GM21723 (cell line): ENCODE results near the gene ZDHHC6.
A peak's percentile ranks its signal among the peaks of the same experiment; 100 is the strongest.
"Not testable (repeated sequence)": the region's sequence is repeated elsewhere in the genome, so short reads cannot be mapped to it uniquely, and the experiment has no call there.

Experiments used
- ATAC-seq: cut with Tn5 transposase; IDR thresholded peaks from one replicate; pipeline ENCODE4 v1.9.1; 2021; ENCODE audit warnings: mild to moderate bottlenecking, moderate library complexity; ENCODE audit not compliant: unreplicated experiment

Gene ZDHHC6, protein sequence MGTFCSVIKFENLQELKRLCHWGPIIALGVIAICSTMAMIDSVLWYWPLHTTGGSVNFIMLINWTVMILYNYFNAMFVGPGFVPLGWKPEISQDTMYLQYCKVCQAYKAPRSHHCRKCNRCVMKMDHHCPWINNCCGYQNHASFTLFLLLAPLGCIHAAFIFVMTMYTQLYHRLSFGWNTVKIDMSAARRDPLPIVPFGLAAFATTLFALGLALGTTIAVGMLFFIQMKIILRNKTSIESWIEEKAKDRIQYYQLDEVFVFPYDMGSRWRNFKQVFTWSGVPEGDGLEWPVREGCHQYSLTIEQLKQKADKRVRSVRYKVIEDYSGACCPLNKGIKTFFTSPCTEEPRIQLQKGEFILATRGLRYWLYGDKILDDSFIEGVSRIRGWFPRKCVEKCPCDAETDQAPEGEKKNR

DNA sequence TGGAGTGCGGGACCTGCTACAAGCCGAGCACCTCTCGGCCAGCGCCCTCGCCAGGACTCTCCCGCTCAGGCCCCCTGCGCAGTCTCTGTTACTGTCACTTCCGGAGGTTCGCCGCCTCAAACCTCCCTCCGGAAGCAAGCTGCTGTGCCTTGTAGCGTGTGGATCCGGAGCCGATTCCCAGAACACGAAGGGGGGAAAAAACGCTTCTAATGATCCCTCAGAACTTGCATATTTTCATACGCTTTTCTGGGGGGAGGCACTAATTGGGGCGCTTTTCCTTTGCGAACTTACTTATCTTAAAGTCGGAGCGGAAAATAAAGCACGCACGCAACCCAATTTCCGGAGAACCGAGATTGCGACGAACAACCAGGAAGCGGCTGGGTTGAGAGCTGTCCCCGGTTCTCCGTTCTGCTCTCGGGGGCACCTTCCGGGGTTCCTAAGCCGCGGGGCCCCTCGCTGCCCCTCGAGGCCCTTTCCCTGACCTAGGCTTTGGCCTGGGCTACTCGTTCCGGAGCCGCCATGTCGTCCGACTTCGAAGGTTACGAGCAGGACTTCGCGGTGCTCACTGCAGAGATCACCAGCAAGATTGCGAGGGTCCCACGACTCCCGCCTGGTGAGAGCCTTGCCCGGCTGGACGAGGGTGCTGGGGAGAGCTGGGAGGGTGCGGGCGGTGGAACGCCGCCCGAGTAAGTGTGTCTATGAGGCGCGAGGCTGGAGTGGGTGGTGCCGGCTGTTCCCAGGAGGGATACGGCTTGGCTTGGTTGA lies at the start of gene ZDHHC6, which contains the start of gene VTI1A:
Gene ZDHHC6, minus strand, starts transcription at position 60 of the 765 bp plus-strand sequence. CDS start 1,478 bp downstream, outside the sequence.
Gene VTI1A, plus strand, starts transcription at position 361 of the 765 bp plus-strand sequence. Its CDS starts 159 bp downstream, at position 520.
- ATAC-seq = peak; percentile 94

GRCh38 chr10:112492736-112493135 lies 46.0 kb upstream of the ZDHHC6 start:
- ATAC-seq = no peak

GRCh38 chr10:112491144-112491543 lies 44.4 kb upstream of the ZDHHC6 start:
- ATAC-seq = no peak

- no peak for ATAC-seq
These were observed 43.8 kb upstream of the ZDHHC6 start for GRCh38 chr10:112490545-112490944.

GRCh38 chr10:112487964-112488363 lies 41.2 kb upstream of the ZDHHC6 start:
- no peak for ATAC-seq

DNA sequence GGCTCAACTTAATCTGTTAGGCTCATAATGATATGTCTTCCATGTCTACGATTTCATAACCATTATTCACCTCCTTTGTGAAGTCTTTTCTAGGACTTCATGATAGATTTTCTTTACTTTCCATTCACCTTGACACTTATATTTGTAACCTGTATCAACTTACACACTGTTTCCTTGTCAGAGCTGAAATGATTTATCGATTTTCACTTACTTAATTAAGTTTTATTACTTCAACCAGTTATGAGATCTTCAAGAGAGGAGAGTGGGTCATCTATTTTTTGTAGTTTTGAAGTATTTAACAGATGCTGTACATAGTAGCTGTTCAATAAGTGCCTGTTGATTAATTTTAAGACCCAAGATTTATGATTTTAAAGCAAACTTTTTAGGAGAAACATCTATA lies 37.7 kb upstream of the ZDHHC6 start:
- ATAC-seq = no peak

- no peak for ATAC-seq
These were observed 34.9 kb upstream of the ZDHHC6 start for GRCh38 chr10:112481602-112482001.

DNA sequence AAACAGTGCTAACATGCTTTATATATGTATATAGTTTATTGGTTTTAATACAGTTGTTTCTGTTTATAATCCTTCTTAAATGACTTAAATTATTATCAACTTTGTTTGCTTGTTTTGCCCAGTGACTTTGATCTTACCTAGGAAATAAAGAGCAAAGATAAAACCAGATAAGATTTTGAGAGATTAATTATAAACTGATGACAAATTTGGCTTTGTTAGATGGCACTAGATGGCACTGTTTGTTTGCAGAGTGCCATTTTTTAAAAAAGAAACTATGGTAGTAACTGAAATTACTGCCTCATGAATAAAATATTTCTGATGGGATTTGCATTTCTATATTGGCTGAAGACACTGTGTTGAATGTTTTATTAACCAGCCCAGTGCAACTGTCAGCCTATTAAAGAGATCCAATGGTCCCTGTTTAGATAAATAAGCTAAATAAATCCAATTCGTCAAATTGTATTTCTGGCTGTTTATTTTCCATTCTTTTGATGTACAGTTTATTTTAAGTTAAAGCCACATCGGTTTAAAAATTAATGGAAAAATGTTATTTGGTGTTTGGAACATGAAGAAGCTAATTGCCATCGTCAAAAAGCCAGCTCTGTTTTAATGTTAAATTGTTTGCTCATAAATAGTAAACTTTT lies 29.0 kb upstream of the ZDHHC6 start:
- ATAC-seq = no peak

DNA sequence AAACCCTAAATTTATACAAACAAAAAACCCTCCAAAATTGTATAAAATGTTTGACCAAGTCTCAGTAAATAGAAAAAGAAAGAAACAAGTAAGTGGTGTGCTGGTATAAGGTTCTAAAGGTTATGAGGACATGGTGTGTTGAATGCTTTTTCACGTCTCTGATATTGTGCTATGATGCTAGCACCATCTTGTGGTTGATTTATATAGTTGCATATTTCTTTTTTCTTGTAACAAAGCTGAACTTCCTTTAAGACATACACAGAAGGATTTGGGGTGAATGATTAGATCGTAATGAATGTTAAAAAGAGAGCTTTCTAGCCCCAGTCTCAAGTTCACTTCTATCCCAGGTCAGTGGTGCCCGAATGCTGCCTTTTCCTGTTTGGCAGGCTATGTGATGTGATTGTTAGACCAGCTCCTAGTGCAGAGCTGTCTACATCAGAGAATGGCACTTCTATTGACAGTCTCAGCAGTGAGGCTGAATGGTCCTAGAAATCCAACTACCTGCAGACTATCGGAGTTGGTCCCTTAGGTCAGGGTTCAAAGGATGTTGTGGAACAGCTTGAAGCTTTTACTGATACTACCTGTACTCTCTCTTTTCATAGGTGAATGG lies 25.3 kb upstream of the ZDHHC6 start:
- peak; percentile 71 for ATAC-seq

- ATAC-seq = no peak
These were observed 20.9 kb upstream of the ZDHHC6 start for GRCh38 chr10:112467541-112468075.

DNA sequence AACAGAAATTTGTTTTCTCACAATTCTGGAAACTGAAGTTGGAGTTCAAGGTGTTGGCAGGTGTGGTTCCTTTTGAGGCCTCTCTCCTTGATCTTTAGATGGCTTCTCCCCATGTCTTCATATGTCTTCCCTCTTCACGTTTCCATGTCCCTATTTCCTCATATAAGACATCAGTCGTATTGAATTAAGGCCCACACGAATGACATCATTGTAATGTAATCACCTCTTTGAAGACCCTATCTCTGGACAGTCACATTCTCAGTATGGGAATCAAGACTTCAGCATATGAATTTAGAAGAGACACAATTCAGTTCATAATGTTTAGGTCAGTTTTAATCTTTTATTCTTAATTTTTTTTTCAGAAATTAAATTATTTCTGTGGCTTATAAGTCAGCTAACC lies 20.1 kb upstream of the ZDHHC6 start:
- no peak for ATAC-seq

DNA sequence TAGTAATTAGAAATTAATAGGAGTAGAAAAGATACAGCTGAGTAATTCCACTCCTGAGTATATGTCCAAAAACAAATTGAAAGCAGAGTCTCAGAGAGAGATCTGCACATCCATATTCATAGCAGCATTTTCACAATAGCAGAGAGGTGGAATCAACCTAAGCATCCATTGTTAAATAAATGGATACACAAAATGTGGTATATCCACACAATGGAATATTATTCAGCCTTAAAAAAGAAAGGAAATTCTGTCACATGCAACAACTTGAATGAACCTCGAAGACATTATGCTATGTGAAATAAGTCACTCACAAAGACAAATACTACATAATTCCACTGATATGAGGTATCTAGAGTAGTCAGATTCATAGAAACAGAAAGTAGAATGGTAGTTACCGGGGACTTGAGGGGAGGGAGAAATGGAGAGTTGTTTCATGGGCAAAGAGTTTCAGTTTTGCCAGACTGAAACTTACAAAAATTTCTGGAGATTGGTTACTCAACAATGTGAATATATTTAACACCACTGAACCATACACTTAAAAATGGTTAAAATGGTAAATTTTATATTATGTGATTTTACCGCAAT lies 18.7 kb upstream of the ZDHHC6 start:
- ATAC-seq = no peak

DNA sequence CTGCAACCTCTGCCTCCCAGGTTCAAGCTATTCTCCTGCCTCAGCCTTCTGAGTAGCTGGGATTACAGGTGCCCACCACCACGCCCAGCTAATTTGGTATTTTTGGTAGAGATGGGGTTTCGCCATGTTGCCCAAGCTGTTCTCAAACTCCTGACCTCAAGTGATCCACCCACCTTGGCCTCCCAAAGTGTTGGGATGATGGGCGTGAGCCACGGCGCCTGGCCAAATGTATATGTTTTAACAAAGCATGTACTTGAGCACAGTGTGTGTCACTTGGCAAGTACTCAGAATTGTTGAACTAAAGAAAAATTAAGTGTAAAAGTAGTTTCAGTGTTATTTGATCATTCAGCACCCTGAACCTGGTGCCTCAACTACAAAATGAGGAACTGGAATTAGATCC lies 17.4 kb upstream of the ZDHHC6 start:
- not testable (repeated sequence) for ATAC-seq

DNA sequence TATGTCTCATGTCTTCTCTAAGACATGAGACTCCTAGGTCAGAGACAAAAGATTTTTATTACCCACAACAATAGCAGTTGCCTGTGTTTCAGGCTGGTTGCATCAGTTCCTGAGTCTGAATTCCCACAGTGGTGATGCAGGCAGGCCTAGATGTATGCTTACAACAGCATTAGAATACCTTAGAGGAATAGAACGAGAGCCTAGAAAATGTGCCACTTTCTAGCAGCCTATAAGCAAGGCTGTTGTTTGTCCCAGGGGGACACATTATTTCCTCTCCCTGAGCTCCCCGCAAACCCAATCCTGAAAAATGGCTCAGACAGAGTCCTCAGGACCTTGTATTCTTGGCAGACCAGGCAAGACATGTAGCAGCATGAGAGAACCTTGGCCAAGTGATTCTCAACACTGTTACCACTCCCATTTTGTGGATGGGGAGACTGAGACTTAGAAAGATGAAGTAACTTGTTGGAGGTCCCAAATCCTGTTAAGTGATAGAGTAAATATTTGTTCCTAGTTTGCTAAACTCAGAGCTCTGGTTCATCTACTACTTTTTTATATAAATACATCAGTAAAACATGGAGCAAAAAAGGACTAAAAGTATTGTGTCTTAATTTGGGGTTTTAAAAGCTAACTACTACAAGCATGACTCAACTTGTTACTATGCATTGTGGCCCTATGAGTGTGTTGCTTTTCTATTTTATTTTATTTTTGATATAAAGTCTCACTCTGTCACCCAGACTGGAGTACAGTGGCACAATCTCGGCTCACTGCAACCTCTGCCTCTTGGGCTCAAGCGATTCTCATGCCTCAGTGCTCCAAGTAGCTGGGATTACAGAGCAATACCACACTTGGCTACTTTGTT lies 14.5 kb upstream of the ZDHHC6 start:
- no peak for ATAC-seq

DNA sequence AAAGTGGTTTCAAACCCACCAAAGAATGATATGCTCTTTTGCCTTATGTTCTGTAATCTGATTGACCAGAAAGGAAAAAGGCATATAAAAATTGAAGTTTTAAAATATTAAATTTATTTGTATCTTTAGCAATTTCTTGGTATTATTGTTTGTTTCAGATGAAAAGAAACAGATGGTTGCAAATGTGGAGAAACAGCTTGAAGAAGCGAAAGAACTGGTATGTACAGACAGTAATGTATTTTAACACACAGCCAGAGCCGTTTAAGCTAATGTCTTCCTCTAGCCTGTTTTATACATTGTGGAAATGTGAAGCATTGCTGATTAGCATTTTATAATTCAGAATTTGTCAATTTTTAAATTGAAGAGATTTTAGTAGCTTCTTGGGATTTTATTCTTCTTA lies 13.7 kb upstream of the ZDHHC6 start:
- no peak for ATAC-seq

GRCh38 chr10:112456533-112456932 lies 9.8 kb upstream of the ZDHHC6 start:
- ATAC-seq = no peak

DNA sequence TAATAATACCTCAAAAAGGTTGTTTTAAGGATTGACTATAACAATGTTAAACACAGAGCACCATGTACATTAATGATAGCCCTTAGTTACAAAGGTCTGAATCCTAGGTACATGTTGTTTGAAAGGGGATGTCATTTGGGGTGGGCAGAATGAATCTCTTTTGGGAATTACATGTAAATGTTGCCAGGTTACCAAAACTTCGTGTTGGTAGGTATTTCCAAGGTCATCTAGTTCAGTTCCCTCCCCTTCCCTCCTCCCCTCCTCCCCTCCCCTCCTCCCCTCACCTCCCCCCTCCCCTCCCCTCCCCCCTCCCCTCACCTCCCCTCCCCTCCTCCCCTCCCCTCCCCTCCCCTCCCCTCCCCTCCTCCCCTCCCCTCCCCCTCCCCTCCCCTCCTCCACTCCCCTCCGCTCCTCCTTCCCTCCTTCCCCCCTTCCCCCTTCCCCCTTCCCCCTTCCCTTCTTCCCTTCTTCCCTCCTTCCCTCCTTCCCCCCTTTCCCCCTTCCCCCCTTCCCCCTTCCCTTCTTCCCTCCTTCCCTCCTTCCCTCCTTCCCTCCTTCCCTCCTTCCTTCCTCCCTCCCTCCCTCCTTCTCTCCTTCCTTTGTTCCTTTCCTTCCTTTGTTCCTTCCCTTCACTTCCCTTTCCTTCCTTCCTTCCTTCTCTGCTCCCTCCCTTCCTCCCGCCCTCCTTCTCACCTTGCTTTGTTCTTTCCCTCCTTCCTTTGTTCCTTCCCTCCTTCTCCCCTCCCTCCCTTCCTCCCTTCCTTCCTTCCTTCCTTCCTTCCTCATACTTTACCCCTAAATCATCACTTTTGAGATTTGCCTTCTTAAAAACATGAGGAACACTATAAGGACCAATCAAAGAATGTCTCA lies 8.4 kb upstream of the ZDHHC6 start:
- no peak for ATAC-seq

DNA sequence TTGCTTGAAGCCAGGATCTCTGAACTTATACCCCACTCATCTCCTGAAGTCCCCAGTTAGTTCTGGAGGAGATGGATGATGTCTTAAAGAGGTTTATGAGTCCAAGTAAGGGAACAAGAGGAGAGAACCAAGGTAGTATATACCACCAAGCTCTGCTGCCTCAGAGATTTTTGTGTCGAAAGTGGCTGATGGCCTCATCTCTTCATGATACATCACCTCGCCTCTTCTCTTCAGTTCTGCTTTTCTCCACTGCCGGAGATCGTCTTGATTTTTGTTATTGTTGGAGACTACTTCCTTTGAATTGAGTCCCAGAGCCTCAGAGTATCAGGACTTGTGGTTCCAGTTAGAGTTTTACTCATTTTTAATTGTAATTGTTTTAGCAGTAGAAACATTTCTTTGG lies 2.2 kb upstream of the ZDHHC6 start:
- ATAC-seq = no peak

DNA sequence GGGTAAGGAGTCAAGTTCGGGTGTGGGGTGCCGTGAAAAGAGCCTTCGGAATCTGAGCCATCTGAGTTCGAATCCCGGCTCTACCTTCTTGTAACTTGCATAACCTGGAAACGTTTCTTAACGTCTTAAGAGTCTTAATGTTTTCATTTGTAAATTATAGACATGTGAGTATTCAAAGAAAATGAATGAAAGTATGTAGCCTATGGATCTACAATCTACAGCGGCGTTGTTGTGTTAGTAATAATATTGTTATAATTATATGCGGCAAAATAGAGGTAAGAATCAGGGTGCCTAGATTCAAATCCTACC lies 860 bp upstream of the ZDHHC6 start:
- no peak for ATAC-seq
